ENCODE results near the gene ADAMTS6.

Gene ADAMTS6

GRCh38 chr5:65151614-65152013 lies 330.1 kb downstream of the ADAMTS6 start:
- no peaks in the 10 kb centered on the region for H3K27me3 Mint-ChIP-seq
- peaks cover 2% of the 10 kb centered on the region for H3K36me3 Mint-ChIP-seq
- H3K4me1 Mint-ChIP-seq (ENCODE audit: low read depth) = no peaks in the 10 kb centered on the region
- no peaks in the 10 kb centered on the region for H3K9me3 Mint-ChIP-seq (ENCODE audit: low read depth)
- no peak overlapping the region for H3K4me3 Mint-ChIP-seq
- no peak overlapping the region for H3K27ac Mint-ChIP-seq

- Mint-ChIP-seq H3K4me3 (no peak overlapping the region), H3K4me1 (ENCODE audit: low read depth) (no peaks in the 10 kb centered on the region), H3K9me3 (ENCODE audit: low read depth) (no peaks in the 10 kb centered on the region), H3K27ac (no peak overlapping the region), H3K27me3 (no peaks in the 10 kb centered on the region), H3K36me3 (peaks cover 2% of the 10 kb centered on the region)
Observed at GRCh38 chr5:65150599-65151304, 331.0 kb downstream of the ADAMTS6 start.

- Mint-ChIP-seq H3K4me1 (ENCODE audit: low read depth) (no peaks in the 10 kb centered on the region), H3K36me3 (peaks cover 4% of the 10 kb centered on the region), H3K9me3 (ENCODE audit: low read depth) (no peaks in the 10 kb centered on the region), H3K27ac (no peak overlapping the region), H3K27me3 (no peaks in the 10 kb centered on the region), H3K4me3 (no peak overlapping the region)
Observed at GRCh38 chr5:65149827-65150226, 331.9 kb downstream of the ADAMTS6 start.

- H3K4me3 Mint-ChIP-seq = no peak overlapping the region
- no peak overlapping the region for H3K27ac Mint-ChIP-seq
- H3K4me1 Mint-ChIP-seq (ENCODE audit: low read depth) = no peaks in the 10 kb centered on the region
- no peaks in the 10 kb centered on the region for H3K27me3 Mint-ChIP-seq
- no peaks in the 10 kb centered on the region for H3K9me3 Mint-ChIP-seq (ENCODE audit: low read depth)
- H3K36me3 Mint-ChIP-seq = peaks cover 2% of the 10 kb centered on the region
Observed at GRCh38 chr5:65144136-65144871, 337.4 kb downstream of the ADAMTS6 start.

- H3K27me3 Mint-ChIP-seq = no peaks in the 10 kb centered on the region
- H3K36me3 Mint-ChIP-seq = peaks cover 2% of the 10 kb centered on the region
- H3K9me3 Mint-ChIP-seq (ENCODE audit: low read depth) = no peaks in the 10 kb centered on the region
- no peak overlapping the region for H3K27ac Mint-ChIP-seq
- H3K4me3 Mint-ChIP-seq = no peak overlapping the region
- H3K4me1 Mint-ChIP-seq (ENCODE audit: low read depth) = no peaks in the 10 kb centered on the region
Observed at GRCh38 chr5:65142511-65143011, 339.2 kb downstream of the ADAMTS6 start.

- H3K4me3 Mint-ChIP-seq = no peak overlapping the region
- no peaks in the 10 kb centered on the region for H3K27me3 Mint-ChIP-seq
- peaks cover 2% of the 10 kb centered on the region for H3K36me3 Mint-ChIP-seq
- H3K9me3 Mint-ChIP-seq (ENCODE audit: low read depth) = no peaks in the 10 kb centered on the region
- H3K27ac Mint-ChIP-seq = no peak overlapping the region
- no peaks in the 10 kb centered on the region for H3K4me1 Mint-ChIP-seq (ENCODE audit: low read depth)
Observed at GRCh38 chr5:65142016-65142415, 339.7 kb downstream of the ADAMTS6 start.

- Mint-ChIP-seq H3K4me3 (no peak overlapping the region), H3K27me3 (no peaks in the 10 kb centered on the region), H3K36me3 (peaks cover 2% of the 10 kb centered on the region), H3K4me1 (ENCODE audit: low read depth) (no peaks in the 10 kb centered on the region), H3K27ac (no peak overlapping the region), H3K9me3 (ENCODE audit: low read depth) (no peaks in the 10 kb centered on the region)
Observed at GRCh38 chr5:65141493-65141892, 340.2 kb downstream of the ADAMTS6 start.

- Mint-ChIP-seq H3K36me3 (no peaks in the 10 kb centered on the region), H3K9me3 (ENCODE audit: low read depth) (no peaks in the 10 kb centered on the region), H3K4me3 (no peak overlapping the region), H3K4me1 (ENCODE audit: low read depth) (no peaks in the 10 kb centered on the region), H3K27ac (no peak overlapping the region), H3K27me3 (no peaks in the 10 kb centered on the region)
Observed at GRCh38 chr5:65137631-65138030, 344.1 kb downstream of the ADAMTS6 start.

GRCh38 chr5:65133477-65134110 lies 348.1 kb downstream of the ADAMTS6 start:
- Mint-ChIP-seq H3K4me3 (no peak overlapping the region), H3K36me3 (no peaks in the 10 kb centered on the region), H3K27me3 (no peaks in the 10 kb centered on the region), H3K27ac (no peak overlapping the region), H3K4me1 (ENCODE audit: low read depth) (no peaks in the 10 kb centered on the region), H3K9me3 (ENCODE audit: low read depth) (no peaks in the 10 kb centered on the region)

GRCh38 chr5:65132386-65132785 lies 349.3 kb downstream of the ADAMTS6 start:
- Mint-ChIP-seq H3K9me3 (ENCODE audit: low read depth) (no peaks in the 10 kb centered on the region), H3K4me1 (ENCODE audit: low read depth) (no peaks in the 10 kb centered on the region), H3K36me3 (no peaks in the 10 kb centered on the region), H3K27ac (no peak overlapping the region), H3K4me3 (no peak overlapping the region), H3K27me3 (no peaks in the 10 kb centered on the region)

GRCh38 chr5:65128226-65128625 lies 353.5 kb downstream of the ADAMTS6 start:
- H3K36me3 Mint-ChIP-seq = no peaks in the 10 kb centered on the region
- no peaks in the 10 kb centered on the region for H3K4me1 Mint-ChIP-seq (ENCODE audit: low read depth)
- no peaks in the 10 kb centered on the region for H3K27me3 Mint-ChIP-seq
- H3K27ac Mint-ChIP-seq = no peak overlapping the region
- H3K4me3 Mint-ChIP-seq = no peak overlapping the region
- no peaks in the 10 kb centered on the region for H3K9me3 Mint-ChIP-seq (ENCODE audit: low read depth)

GRCh38 chr5:65127161-65127901 lies 354.4 kb downstream of the ADAMTS6 start:
- no peaks in the 10 kb centered on the region for H3K36me3 Mint-ChIP-seq
- no peak overlapping the region for H3K27ac Mint-ChIP-seq
- no peaks in the 10 kb centered on the region for H3K27me3 Mint-ChIP-seq
- H3K9me3 Mint-ChIP-seq (ENCODE audit: low read depth) = no peaks in the 10 kb centered on the region
- no peaks in the 10 kb centered on the region for H3K4me1 Mint-ChIP-seq (ENCODE audit: low read depth)
- H3K4me3 Mint-ChIP-seq = no peak overlapping the region

- H3K27ac Mint-ChIP-seq = no peak overlapping the region
- H3K4me1 Mint-ChIP-seq (ENCODE audit: low read depth) = no peaks in the 10 kb centered on the region
Observed at GRCh38 chr5:65126542-65127069, 355.1 kb downstream of the ADAMTS6 start.

GRCh38 chr5:65125591-65126541 lies 355.9 kb downstream of the ADAMTS6 start:
- H3K27ac Mint-ChIP-seq = no peak overlapping the region

More at GRCh38 chr5:65126542-65127069, 355.1 kb downstream of the ADAMTS6 start:
- Mint-ChIP-seq H3K9me3 (ENCODE audit: low read depth) (no peaks in the 10 kb centered on the region), H3K4me3 (no peak overlapping the region), H3K27me3 (no peaks in the 10 kb centered on the region), H3K36me3 (no peaks in the 10 kb centered on the region)

More at GRCh38 chr5:65125591-65126541, 355.9 kb downstream of the ADAMTS6 start:
- H3K36me3 Mint-ChIP-seq = no peaks in the 10 kb centered on the region
- no peaks in the 10 kb centered on the region for H3K9me3 Mint-ChIP-seq (ENCODE audit: low read depth)
- no peaks in the 10 kb centered on the region for H3K4me1 Mint-ChIP-seq (ENCODE audit: low read depth)
- H3K27me3 Mint-ChIP-seq = no peaks in the 10 kb centered on the region
- H3K4me3 Mint-ChIP-seq = no peak overlapping the region
